KMS-11 (cell line): ENCODE results near the gene ACTR3C.
"Not testable (repeated sequence)": the region's sequence is repeated elsewhere in the genome, so short reads cannot be mapped to it uniquely, and the experiment has no call there.

Source experiments
- H2AFZ ChIP-seq: fragments of 200-600 bp; sonication (generic); 2 replicates; pipeline ENCODE4 v1.6.1; 2016; ENCODE audit warnings: antibody characterized with exemption, mixed run types, low read depth
- H3K27ac ChIP-seq: fragments of 200-600 bp; sonication (generic); 2 replicates; pipeline ENCODE4 v1.6.1; 2016; ENCODE audit warnings: mild to moderate bottlenecking, mixed run types
- H3K27me3 ChIP-seq: fragments of 200-600 bp; sonication (generic); 2 replicates; pipeline ENCODE4 v1.6.1; 2017; ENCODE audit warnings: mild to moderate bottlenecking, low read depth, mixed run types, moderate library complexity; ENCODE audit not compliant: insufficient read depth
- H3K36me3 ChIP-seq: fragments of 200-600 bp; sonication (generic); 2 replicates; pipeline ENCODE4 v1.6.1; 2017; ENCODE audit warnings: mild to moderate bottlenecking, mixed run types; ENCODE audit not compliant: insufficient read depth
- H3K4me1 ChIP-seq: fragments of 200-600 bp; sonication (generic); 2 replicates; pipeline ENCODE4 v1.6.1; 2016; ENCODE audit warnings: mild to moderate bottlenecking, low read depth, mixed run types; ENCODE audit not compliant: poor library complexity, severe bottlenecking
- H3K4me2 ChIP-seq: fragments of 200-600 bp; sonication (generic); 2 replicates; pipeline ENCODE4 v1.7.0; 2016; ENCODE audit warnings: mild to moderate bottlenecking, mixed run types
- H3K4me3 ChIP-seq: fragments of 200-600 bp; sonication (generic); IDR thresholded peaks from 2 replicates; pipeline ENCODE4 v1.6.1; 2017; ENCODE audit warnings: low read depth, low read length, mixed read lengths; ENCODE audit not compliant: insufficient read depth
- H3K79me2 ChIP-seq: fragments of 200-600 bp; sonication (generic); 2 replicates; pipeline ENCODE4 v1.6.1; 2016; ENCODE audit warnings: low read depth, mixed run types; ENCODE audit not compliant: insufficient read depth
- H3K9ac ChIP-seq: fragments of 200-600 bp; sonication (generic); 2 replicates; pipeline ENCODE4 v1.6.1; 2016; ENCODE audit warnings: mild to moderate bottlenecking, mixed run types
- H4K20me1 ChIP-seq: fragments of 200-600 bp; sonication (generic); 2 replicates; pipeline ENCODE4 v1.6.1; 2016; ENCODE audit warnings: mild to moderate bottlenecking, mixed run types; ENCODE audit not compliant: insufficient read depth
- CTCF ChIP-seq: fragments of 200-600 bp; sonication (generic); conservative IDR thresholded peaks from 2 replicates; pipeline ENCODE4 v1.6.1; 2017; ENCODE audit warnings: low read depth, mild to moderate bottlenecking, antibody characterized with exemption, low read length, moderate library complexity, mixed read lengths

ACTR3C gene

GRCh38 chr7:150323682-150324372 lies 482 bp upstream of the ACTR3C start:
- no peak for TF ChIP-seq CTCF
- peaks cover 61% of the 10 kb centered on the region for H3K79me2 ChIP-seq
- no peaks in the 10 kb centered on the region for H3K27me3 ChIP-seq
- H3K4me3 ChIP-seq, result no peak overlapping the region
- no peaks in the 10 kb centered on the region for H4K20me1 ChIP-seq
- H3K4me1 ChIP-seq, result peaks cover 46% of the 10 kb centered on the region
- peak overlapping the region; percentile 80 for H3K4me2 ChIP-seq
- peak overlapping the region; percentile 76 for H2AFZ ChIP-seq
- no peaks in the 10 kb centered on the region; the same call in 1 of the 2 replicates for H3K36me3 ChIP-seq
- H3K9ac ChIP-seq, result peak overlapping the region; percentile 98
- H3K27ac ChIP-seq, result peak overlapping the region; percentile 93

- Histone ChIP-seq H3K79me2 (peaks cover 70% of the 10 kb centered on the region), H3K27ac (peak overlapping the region; percentile 93)
- no peak for TF ChIP-seq CTCF
These were observed 1.1 kb downstream of the ACTR3C start for GRCh38 chr7:150322114-150322832.

GRCh38 chr7:150321788-150322113 lies 1.6 kb downstream of the ACTR3C start:
- H3K9ac ChIP-seq, result peak overlapping the region; percentile 98
- no peaks in the 10 kb centered on the region for H4K20me1 ChIP-seq
- no peaks in the 10 kb centered on the region for H3K27me3 ChIP-seq
- peaks cover 70% of the 10 kb centered on the region for H3K79me2 ChIP-seq
- peak overlapping the region; percentile 76; the same call in 1 of the 2 replicates for H2AFZ ChIP-seq
- peak overlapping the region; percentile 93 for H3K27ac ChIP-seq
- peaks cover 51% of the 10 kb centered on the region for H3K4me1 ChIP-seq
- no peaks in the 10 kb centered on the region; the same call in 1 of the 2 replicates for H3K36me3 ChIP-seq
- TF ChIP-seq CTCF, result no peak
- H3K4me3 ChIP-seq, result no peak overlapping the region
- H3K4me2 ChIP-seq, result peak overlapping the region; percentile 80

More at GRCh38 chr7:150322114-150322832, 1.1 kb downstream of the ACTR3C start:
- Histone ChIP-seq H3K4me2 (peak overlapping the region; percentile 80), H3K9ac (peak overlapping the region; percentile 98), H3K4me1 (peaks cover 51% of the 10 kb centered on the region), H3K27me3 (no peaks in the 10 kb centered on the region), H4K20me1 (no peaks in the 10 kb centered on the region), H3K36me3 (no peaks in the 10 kb centered on the region; the same call in 1 of the 2 replicates), H2AFZ (peak overlapping the region; percentile 76; the same call in 1 of the 2 replicates), H3K4me3 (no peak overlapping the region)

GRCh38 chr7:150317748-150318444 lies 5.4 kb downstream of the ACTR3C start:
- H3K4me2 ChIP-seq, result no peak overlapping the region
- TF ChIP-seq CTCF, result no peak

GRCh38 chr7:150316987-150317386 lies 6.4 kb downstream of the ACTR3C start:
- not testable (repeated sequence) for H3K4me3 ChIP-seq, H3K27me3 ChIP-seq, H2AFZ ChIP-seq, H3K27ac ChIP-seq, H4K20me1 ChIP-seq, H3K36me3 ChIP-seq, H3K9ac ChIP-seq, H3K4me2 ChIP-seq
- Histone ChIP-seq H3K79me2 (peaks cover 44% of the 10 kb centered on the region), H3K4me1 (peaks cover 68% of the 10 kb centered on the region)

More at GRCh38 chr7:150317748-150318444, 5.4 kb downstream of the ACTR3C start:
- H3K36me3 ChIP-seq, result no peaks in the 10 kb centered on the region
- no peaks in the 10 kb centered on the region for H3K27me3 ChIP-seq
- peaks cover 53% of the 10 kb centered on the region for H3K79me2 ChIP-seq
- H3K27ac ChIP-seq, result no peak overlapping the region
- no peak overlapping the region for H2AFZ ChIP-seq
- no peak overlapping the region for H3K9ac ChIP-seq
- peaks cover 63% of the 10 kb centered on the region for H3K4me1 ChIP-seq
- H3K4me3 ChIP-seq, result no peak overlapping the region
- H4K20me1 ChIP-seq, result no peaks in the 10 kb centered on the region
